Measurements from ENCODE around the gene KRTAP9-3. TPM values are rescaled to one million over a fixed set of nuclear protein-coding genes. Genes with fewer than 3 reads are reported as not detected.
"Not testable (repeated sequence)": the region's sequence is repeated elsewhere in the genome, so short reads cannot be mapped to it uniquely, and the experiment has no call there.

KRTAP9-3 gene
- total and polyA plus RNA-seq, 2 of the 8 experiments (the other 6 are each of a cell fraction or from before 2014, with no cell fraction given), result not detected

GRCh38 chr17:41249637-41250240 is 17.5 kb downstream of the KRTAP9-3 start, which contains the start of gene KRTAP9-4:
TSS of gene KRTAP9-4 (plus strand) at chr17:41249687. CDS start at chr17:41249721, 34 bp downstream.
- 100% methylated on average over 1 of the region's 2 CpGs; no CpG with 5 or more reads in 1 of the 2 experiments for WGBS, 2 experiments (ENCODE audit: extremely low coverage in 1 of 2, insufficient coverage in 1 of 2, insufficient read length in 1 of 2, insufficient replicate concordance in 2 of 2, low coverage in 1 of 2, low lambda C conversion rate in 2 of 2, missing lambda C conversion rate in 1 of 2)
- H3K4me1 ChIP-seq (replicated peaks in 1 of 4; ENCODE audit: control insufficient read depth in 3 of 4, insufficient read depth in 4 of 4, low read length in 3 of 4); H3K23me2 ChIP-seq (ENCODE audit: low read depth, low read length); H3K4ac ChIP-seq (replicated peaks; ENCODE audit: insufficient read length, low read depth, low read length); H2BK120ac ChIP-seq (replicated peaks; ENCODE audit: low read depth, low read length); H3K9ac ChIP-seq (replicated peaks in 1 of 4; ENCODE audit: extremely low read depth in 1 of 4, low read depth in 3 of 4, low read length in 3 of 4); H4K91ac ChIP-seq (replicated peaks; ENCODE audit: insufficient read length, low read length); H3K18ac ChIP-seq (ENCODE audit: extremely low read depth, low read length); H4K8ac ChIP-seq (ENCODE audit: extremely low read depth, insufficient read depth, low read length); FAIRE-seq; H3K4me3 ChIP-seq (ENCODE audit: extremely low read depth in 1 of 4, insufficient read depth in 2 of 4, low read depth in 3 of 4, low read length in 4 of 4); H3K79me2 ChIP-seq (ENCODE audit: control insufficient read depth in 1 of 2, insufficient read depth in 2 of 2, low read length in 2 of 2); H2BK5ac ChIP-seq (ENCODE audit: low read depth, low read length); H2AK5ac ChIP-seq (ENCODE audit: low read depth, low read length); H2BK12ac ChIP-seq (ENCODE audit: low read depth, low read length); H3K9me3 ChIP-seq (ENCODE audit: insufficient read depth in 2 of 2, low read depth in 1 of 2, low read length in 1 of 2); H2BK15ac ChIP-seq (ENCODE audit: low read length); H3K56ac ChIP-seq (replicated peaks; ENCODE audit: insufficient read length, low read depth, low read length); H2BK20ac ChIP-seq (ENCODE audit: low read length); POLR2A ChIA-PET (ENCODE audit: partially characterized antibody); DNase-seq (ENCODE audit: low read depth in 1 of 2, low spot score in 2 of 2); H3K23ac ChIP-seq (ENCODE audit: insufficient read length); H3K4me2 ChIP-seq (ENCODE audit: insufficient read depth in 1 of 2, low read depth in 2 of 2, low read length in 2 of 2); H4K20me1 ChIP-seq (replicated peaks in 1 of 2; ENCODE audit: control insufficient read depth in 1 of 2, insufficient read depth in 2 of 2, low read length in 2 of 2); H3K14ac ChIP-seq (ENCODE audit: insufficient read length); H3K36me3 ChIP-seq (ENCODE audit: control insufficient read depth in 2 of 4, insufficient read depth in 4 of 4, low read length in 3 of 4); H3K79me1 ChIP-seq (ENCODE audit: low read depth, low read length); H4K5ac ChIP-seq (ENCODE audit: insufficient read length, low read depth, low read length); H2AFZ ChIP-seq (ENCODE audit: low read length); H3K27ac ChIP-seq (ENCODE audit: low read depth, low read length); H3K27me3 ChIP-seq (replicated peaks in 1 of 4; ENCODE audit: control insufficient read depth in 3 of 4, extremely low read depth in 1 of 4, insufficient read depth in 3 of 4, low read length in 3 of 4): not testable (repeated sequence)
- CTCF ChIA-PET (ENCODE audit: partially characterized antibody), result interaction anchor here (0.8 to 1.1 kb wide), 3 partner anchors 74 to 413 kb away, joined by 3 read pairs; no protein-coding TSS in a partner anchor
